ENCODE results near the gene UTP11. TPM values are rescaled to one million over a fixed set of nuclear protein-coding genes. Genes with fewer than 3 reads are reported as not detected.
A peak's percentile ranks its signal among the peaks of the same experiment; 100 is the strongest.
"Not testable (repeated sequence)": the region's sequence is repeated elsewhere in the genome, so short reads cannot be mapped to it uniquely, and the experiment has no call there.

The UTP11 gene
- polyA plus RNA-seq, 3 donors from 2014 or later: 22.6 to 32.7 (median 30.4) TPM

GRCh38 chr1:38025664-38026063, 13.1 kb downstream of the UTP11 start:
- Mint-ChIP-seq H3K36me3 (peaks cover 9 to 27% (median 18%) of the 10 kb centered on the region in 3 donors), H3K27ac (peak overlapping the region in 1 of 6 donors; percentile 42)

GRCh38 chr1:38026592-38027200, 14.2 kb downstream of the UTP11 start:
- Mint-ChIP-seq H3K4me3 (no peak overlapping the region), H3K27ac (no peak overlapping the region)
- DNase-seq: peak in 1 of 3 donors; percentile 9

More at GRCh38 chr1:38025664-38026063, 13.1 kb downstream of the UTP11 start:
- Mint-ChIP-seq H3K4me1 (peaks cover 20 to 32% of the 10 kb centered on the region in 2 donors), H3K4me3 (no peak overlapping the region), H3K27me3 (ENCODE audit: low read depth in 3 of 3) (peaks cover 0 to 4% (median 0%) of the 10 kb centered on the region in 3 donors), H3K9me3 (no peaks in the 10 kb centered on the region)
- no peak for DNase-seq

GRCh38 chr1:38027201-38028104, 14.9 kb downstream of the UTP11 start:
- no peak overlapping the region for H3K4me3 Mint-ChIP-seq
- H3K4me1 Mint-ChIP-seq: peaks cover 25 to 41% of the 10 kb centered on the region in 2 donors
- peaks cover 0 to 4% (median 0%) of the 10 kb centered on the region in 3 donors for H3K27me3 Mint-ChIP-seq (ENCODE audit: low read depth in 3 of 3)
- peak overlapping the region in 4 of 6 donors; percentile 21 to 65 (median 57) for H3K27ac Mint-ChIP-seq
- DNase-seq: no peak
- H3K36me3 Mint-ChIP-seq: peaks cover 6 to 22% (median 13%) of the 10 kb centered on the region in 3 donors
- no peaks in the 10 kb centered on the region for H3K9me3 Mint-ChIP-seq

More at GRCh38 chr1:38026592-38027200, 14.2 kb downstream of the UTP11 start:
- H3K4me1 Mint-ChIP-seq: peaks cover 25 to 39% of the 10 kb centered on the region in 2 donors
- no peaks in the 10 kb centered on the region for H3K9me3 Mint-ChIP-seq
- H3K36me3 Mint-ChIP-seq: peaks cover 9 to 27% (median 18%) of the 10 kb centered on the region in 3 donors
- peaks cover 0 to 4% (median 0%) of the 10 kb centered on the region in 3 donors for H3K27me3 Mint-ChIP-seq (ENCODE audit: low read depth in 3 of 3)

GRCh38 chr1:38028105-38028591, 15.6 kb downstream of the UTP11 start:
- peak overlapping the region in 3 of 6 donors; percentile 21 to 55 (median 25) for H3K27ac Mint-ChIP-seq
- peaks cover 6 to 17% (median 9%) of the 10 kb centered on the region in 3 donors for H3K36me3 Mint-ChIP-seq
- no peak overlapping the region for H3K4me3 Mint-ChIP-seq
- peaks cover 25 to 41% of the 10 kb centered on the region in 2 donors for H3K4me1 Mint-ChIP-seq
- H3K9me3 Mint-ChIP-seq: no peaks in the 10 kb centered on the region
- DNase-seq: peak in 1 of 3 donors; percentile 12
- peaks cover 0 to 6% (median 0%) of the 10 kb centered on the region in 3 donors for H3K27me3 Mint-ChIP-seq (ENCODE audit: low read depth in 3 of 3)

GRCh38 chr1:38028671-38029070, 16.1 kb downstream of the UTP11 start:
- H3K9me3 Mint-ChIP-seq: no peaks in the 10 kb centered on the region
- H3K27me3 Mint-ChIP-seq (ENCODE audit: low read depth in 3 of 3): peaks cover 0 to 6% (median 0%) of the 10 kb centered on the region in 3 donors
- H3K36me3 Mint-ChIP-seq: peaks cover 6 to 14% (median 9%) of the 10 kb centered on the region in 3 donors
- DNase-seq: no peak
- H3K27ac Mint-ChIP-seq: peak overlapping the region in 4 of 6 donors; percentile 25 to 73 (median 46)
- peaks cover 25 to 41% of the 10 kb centered on the region in 2 donors for H3K4me1 Mint-ChIP-seq
- peak overlapping the region in 2 of 5 donors; percentile 19 to 23 for H3K4me3 Mint-ChIP-seq

GRCh38 chr1:38029081-38029681, 16.6 kb downstream of the UTP11 start:
- peaks cover 5 to 10% (median 6%) of the 10 kb centered on the region in 3 donors for H3K36me3 Mint-ChIP-seq
- H3K9me3 Mint-ChIP-seq: no peaks in the 10 kb centered on the region
- H3K27me3 Mint-ChIP-seq (ENCODE audit: low read depth in 3 of 3): peaks cover 0 to 6% (median 0%) of the 10 kb centered on the region in 3 donors
- peak overlapping the region in 3 of 6 donors; percentile 37 to 73 (median 46) for H3K27ac Mint-ChIP-seq
- no peak for DNase-seq
- peaks cover 25 to 41% of the 10 kb centered on the region in 2 donors for H3K4me1 Mint-ChIP-seq
- peak overlapping the region in 1 of 5 donors; percentile 23 for H3K4me3 Mint-ChIP-seq

GRCh38 chr1:38029685-38030511, 17.4 kb downstream of the UTP11 start:
- Mint-ChIP-seq H3K4me3 (peak overlapping the region; percentile 15 to 75 (median 58)), H3K9me3 (no peaks in the 10 kb centered on the region), H3K27me3 (ENCODE audit: low read depth in 3 of 3) (peaks cover 0 to 6% (median 0%) of the 10 kb centered on the region in 3 donors), H3K36me3 (peaks cover 2 to 6% (median 3%) of the 10 kb centered on the region in 3 donors), H3K27ac (peak overlapping the region; percentile 40 to 82 (median 68)), H3K4me1 (peaks cover 25 to 41% of the 10 kb centered on the region in 2 donors)
- DNase-seq: peak in 1 of 3 donors; percentile 48

- Mint-ChIP-seq H3K27ac (peak overlapping the region in 3 of 6 donors; percentile 49 to 75 (median 73)), H3K9me3 (no peaks in the 10 kb centered on the region), H3K27me3 (ENCODE audit: low read depth in 3 of 3) (peaks cover 0 to 4% (median 0%) of the 10 kb centered on the region in 3 donors), H3K36me3 (peaks cover 0 to 1% (median 0%) of the 10 kb centered on the region in 3 donors), H3K4me3 (peak overlapping the region in 4 of 5 donors; percentile 27 to 75 (median 44)), H3K4me1 (peaks cover 25 to 41% of the 10 kb centered on the region in 2 donors)
- DNase-seq: no peak
Measured at GRCh38 chr1:38030596-38031512, 18.3 kb downstream of the UTP11 start.

GRCh38 chr1:38031513-38031866, 19.0 kb downstream of the UTP11 start:
- peak overlapping the region in 2 of 6 donors; percentile 7 to 23 for H3K27ac Mint-ChIP-seq

GRCh38 chr1:38032992-38033391, 20.5 kb downstream of the UTP11 start:
- H3K36me3 Mint-ChIP-seq; H3K4me3 Mint-ChIP-seq; DNase-seq; H3K9me3 Mint-ChIP-seq; H3K27ac Mint-ChIP-seq; H3K27me3 Mint-ChIP-seq (ENCODE audit: low read depth in 3 of 3): not testable (repeated sequence)
- H3K4me1 Mint-ChIP-seq: peaks cover 25 to 36% of the 10 kb centered on the region in 2 donors

More at GRCh38 chr1:38031513-38031866, 19.0 kb downstream of the UTP11 start:
- no peak for DNase-seq
- Mint-ChIP-seq H3K27me3 (ENCODE audit: low read depth in 3 of 3) (peaks cover 0 to 4% (median 0%) of the 10 kb centered on the region in 3 donors), H3K36me3 (no peaks in the 10 kb centered on the region), H3K4me3 (peak overlapping the region in 1 of 5 donors; percentile 24), H3K9me3 (no peaks in the 10 kb centered on the region), H3K4me1 (peaks cover 25 to 41% of the 10 kb centered on the region in 2 donors)

GRCh38 chr1:38034871-38035270, 22.3 kb downstream of the UTP11 start:
- Mint-ChIP-seq H3K27me3 (ENCODE audit: low read depth in 3 of 3) (peaks cover 2 to 4% (median 2%) of the 10 kb centered on the region in 3 donors), H3K9me3 (no peaks in the 10 kb centered on the region), H3K36me3 (no peaks in the 10 kb centered on the region), H3K4me3 (no peak overlapping the region), H3K27ac (no peak overlapping the region), H3K4me1 (peaks cover 13 to 17% of the 10 kb centered on the region in 2 donors)
- no peak for DNase-seq

All from immature natural killer cell (primary cell).